VCaP (cell line): ENCODE measurements around the gene HS3ST5.
A peak's percentile ranks its signal among the peaks of the same experiment; 100 is the strongest.
"Not testable (repeated sequence)": the region's sequence is repeated elsewhere in the genome, so short reads cannot be mapped to it uniquely, and the experiment has no call there.

Source experiments
- H3K27ac ChIP-seq: fragments of 450-650 bp; 2 replicates; pipeline ENCODE4 v1.5.1; 2017
- TF ChIP-seq, protein P1 (sequence below): fragments of 450-650 bp; conservative IDR thresholded peaks from 2 replicates; pipeline ENCODE4 v1.5.1; 2017; ENCODE audit warnings: mild to moderate bottlenecking, moderate library complexity

Gene HS3ST5

GRCh38 chr6:114030767-114031166 is 312.1 kb downstream of the HS3ST5 start:
- TF ChIP-seq, protein P1, sequence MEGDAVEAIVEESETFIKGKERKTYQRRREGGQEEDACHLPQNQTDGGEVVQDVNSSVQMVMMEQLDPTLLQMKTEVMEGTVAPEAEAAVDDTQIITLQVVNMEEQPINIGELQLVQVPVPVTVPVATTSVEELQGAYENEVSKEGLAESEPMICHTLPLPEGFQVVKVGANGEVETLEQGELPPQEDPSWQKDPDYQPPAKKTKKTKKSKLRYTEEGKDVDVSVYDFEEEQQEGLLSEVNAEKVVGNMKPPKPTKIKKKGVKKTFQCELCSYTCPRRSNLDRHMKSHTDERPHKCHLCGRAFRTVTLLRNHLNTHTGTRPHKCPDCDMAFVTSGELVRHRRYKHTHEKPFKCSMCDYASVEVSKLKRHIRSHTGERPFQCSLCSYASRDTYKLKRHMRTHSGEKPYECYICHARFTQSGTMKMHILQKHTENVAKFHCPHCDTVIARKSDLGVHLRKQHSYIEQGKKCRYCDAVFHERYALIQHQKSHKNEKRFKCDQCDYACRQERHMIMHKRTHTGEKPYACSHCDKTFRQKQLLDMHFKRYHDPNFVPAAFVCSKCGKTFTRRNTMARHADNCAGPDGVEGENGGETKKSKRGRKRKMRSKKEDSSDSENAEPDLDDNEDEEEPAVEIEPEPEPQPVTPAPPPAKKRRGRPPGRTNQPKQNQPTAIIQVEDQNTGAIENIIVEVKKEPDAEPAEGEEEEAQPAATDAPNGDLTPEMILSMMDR = no peak
- H3K27ac ChIP-seq = no peak overlapping the region

DNA sequence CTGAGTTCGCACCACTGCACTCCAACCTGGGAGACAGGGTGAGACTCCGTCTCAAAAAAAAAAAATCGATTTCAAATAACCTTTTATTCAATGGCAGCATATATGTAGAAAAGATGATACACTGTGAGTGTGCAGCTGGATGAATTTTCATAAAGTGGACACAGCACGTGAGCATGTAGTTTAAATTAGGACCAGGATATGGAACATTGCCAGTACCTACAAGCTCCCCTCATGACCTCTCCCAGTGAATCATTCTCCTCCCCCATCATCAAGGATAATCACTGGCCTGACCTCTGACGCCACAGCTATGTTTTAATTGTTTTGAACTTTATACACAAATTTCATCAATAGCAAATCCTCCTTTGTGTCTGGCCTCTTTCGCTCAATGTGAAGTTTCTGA is 318.1 kb downstream of the HS3ST5 start:
- H3K27ac ChIP-seq = no peak overlapping the region
- TF ChIP-seq, protein P1 = no peak

- TF ChIP-seq, protein P1 = no peak
- H3K27ac ChIP-seq = no peak overlapping the region
Measured at GRCh38 chr6:114020196-114020595, 322.6 kb downstream of the HS3ST5 start.

DNA sequence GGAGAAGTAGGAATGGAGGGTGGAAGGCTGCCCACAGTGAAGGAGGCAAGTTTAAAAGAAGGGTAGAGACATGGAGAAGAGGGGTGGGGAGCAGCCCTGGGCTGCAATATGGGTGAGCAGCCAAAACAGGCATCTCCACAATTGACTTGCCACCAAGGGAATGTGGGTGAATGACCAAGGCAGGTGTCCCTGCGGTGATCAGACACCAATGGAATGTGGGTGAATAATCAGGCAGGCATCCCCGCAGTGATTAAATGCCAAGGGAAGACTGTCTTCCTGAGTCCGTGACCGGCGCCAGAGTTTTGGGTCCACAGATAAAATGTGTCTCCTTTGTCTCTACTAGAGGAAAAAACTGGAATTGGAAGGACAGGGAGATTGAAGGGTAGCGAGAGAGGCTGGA is 325.7 kb downstream of the HS3ST5 start:
- not testable (repeated sequence) for H3K27ac ChIP-seq

DNA sequence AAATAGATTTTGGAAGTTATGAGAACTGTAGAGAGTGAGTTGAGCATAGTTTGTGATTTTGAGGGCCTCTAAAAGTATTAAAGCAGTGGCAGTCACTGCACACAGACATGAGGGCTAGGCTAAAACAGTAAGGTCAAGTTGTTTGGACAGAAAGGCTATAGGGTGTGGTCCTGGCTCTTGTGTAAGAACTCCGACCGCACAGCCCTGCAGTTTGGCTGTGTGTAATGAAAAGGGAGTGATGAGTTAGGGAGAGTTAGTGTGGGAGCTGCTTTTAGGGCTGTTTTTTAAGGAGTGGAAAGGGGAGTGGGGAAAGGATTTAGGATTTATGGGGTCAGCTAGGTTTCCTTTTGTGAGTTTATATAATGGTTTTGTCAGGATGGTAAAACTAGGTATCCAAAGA is 328.7 kb downstream of the HS3ST5 start:
- not testable (repeated sequence) for H3K27ac ChIP-seq

GRCh38 chr6:114011486-114011885 is 331.3 kb downstream of the HS3ST5 start:
- H3K27ac ChIP-seq = peak overlapping the region; percentile 50; the same call in 1 of the 2 replicates

DNA sequence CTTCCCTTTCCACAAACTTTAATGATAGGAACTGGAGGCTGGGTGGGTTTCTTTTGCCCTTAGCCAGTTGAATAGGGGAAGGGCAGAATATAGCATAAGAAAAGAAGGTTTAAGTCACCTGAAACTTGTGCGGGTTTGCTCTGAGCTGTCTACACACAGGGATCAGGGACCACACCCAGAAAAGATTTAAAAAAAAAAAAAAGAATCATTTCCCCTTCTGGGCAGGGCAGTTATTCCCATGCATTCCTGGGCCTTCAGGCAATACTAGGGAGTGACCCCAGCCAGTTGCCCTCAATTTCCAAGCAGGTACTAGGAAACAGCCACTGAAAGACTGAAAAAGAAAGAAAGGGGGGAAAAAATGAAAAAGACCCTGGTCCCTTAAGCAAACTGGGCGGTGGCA is 332.3 kb downstream of the HS3ST5 start:
- TF ChIP-seq, protein P1 = no peak
- peak overlapping the region; percentile 50; the same call in 1 of the 2 replicates for H3K27ac ChIP-seq

DNA sequence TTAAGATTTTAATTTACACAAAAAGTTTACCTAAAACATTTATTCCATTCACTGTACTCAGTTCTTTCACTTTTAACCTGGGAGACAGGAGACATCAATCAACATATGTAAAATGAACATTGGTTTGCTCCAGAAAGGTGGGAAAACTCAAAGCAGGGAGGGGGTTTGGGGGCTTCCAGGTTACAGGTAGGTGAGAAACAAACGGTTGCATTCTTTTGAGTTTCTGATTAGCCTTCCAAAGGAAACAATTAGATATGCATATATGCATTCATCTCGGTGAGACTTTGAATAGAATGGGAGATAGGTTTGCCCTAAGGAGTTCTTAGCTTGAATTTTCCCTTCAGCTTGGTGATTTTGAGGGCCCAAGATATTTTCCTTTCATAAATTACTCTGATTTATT is 333.6 kb downstream of the HS3ST5 start:
- TF ChIP-seq, protein P1 = no peak
- no peak overlapping the region for H3K27ac ChIP-seq

DNA sequence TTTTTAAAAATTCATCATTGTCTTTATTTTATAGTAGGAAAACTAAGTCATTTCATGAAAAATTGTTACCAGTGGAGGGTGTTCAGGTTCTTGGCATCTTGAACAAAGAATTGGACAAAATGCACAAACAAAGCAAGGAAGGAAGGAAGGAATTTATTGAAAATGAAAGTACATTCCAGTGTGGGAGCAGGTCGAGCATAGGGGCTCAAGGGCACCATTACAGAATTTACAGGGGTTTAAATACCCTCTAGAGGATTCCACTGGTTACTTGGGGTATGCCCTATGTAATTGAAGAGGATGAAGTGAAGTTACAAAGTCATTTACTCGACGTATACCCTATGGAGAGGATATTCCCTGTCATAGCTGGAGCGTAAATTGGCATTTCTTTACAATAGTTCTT is 334.5 kb downstream of the HS3ST5 start:
- no peak overlapping the region for H3K27ac ChIP-seq
- TF ChIP-seq, protein P1 = no peak

DNA sequence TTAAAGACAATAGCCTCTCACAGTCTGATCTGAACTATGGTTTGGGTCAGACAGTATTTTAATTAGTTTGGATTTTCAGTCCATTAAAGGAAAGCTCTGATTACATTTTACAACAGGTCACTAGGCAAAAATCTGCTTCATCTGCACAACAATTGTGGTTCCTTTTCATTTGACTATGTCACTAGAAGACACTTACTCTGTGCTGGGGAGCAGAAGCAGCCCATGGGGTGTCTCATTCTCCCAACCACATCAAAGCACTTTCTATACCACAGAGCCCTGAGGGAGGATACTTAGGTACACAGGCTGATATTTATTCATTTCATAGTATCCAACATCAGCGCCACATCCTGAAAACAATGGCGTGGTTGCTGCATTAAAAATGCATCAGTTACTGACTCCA is 335.3 kb downstream of the HS3ST5 start:
- TF ChIP-seq, protein P1 = no peak
- no peak overlapping the region for H3K27ac ChIP-seq
